GM18867 (cell line): ENCODE results near the gene OR5V1.
"Not testable (repeated sequence)": the region's sequence is repeated elsewhere in the genome, so short reads cannot be mapped to it uniquely, and the experiment has no call there.

Source experiments
- ATAC-seq: cut with Tn5 transposase; IDR thresholded peaks from one replicate; pipeline ENCODE4 v1.9.1; 2021; ENCODE audit warnings: mild to moderate bottlenecking, moderate library complexity; ENCODE audit not compliant: unreplicated experiment

The OR5V1 gene

DNA sequence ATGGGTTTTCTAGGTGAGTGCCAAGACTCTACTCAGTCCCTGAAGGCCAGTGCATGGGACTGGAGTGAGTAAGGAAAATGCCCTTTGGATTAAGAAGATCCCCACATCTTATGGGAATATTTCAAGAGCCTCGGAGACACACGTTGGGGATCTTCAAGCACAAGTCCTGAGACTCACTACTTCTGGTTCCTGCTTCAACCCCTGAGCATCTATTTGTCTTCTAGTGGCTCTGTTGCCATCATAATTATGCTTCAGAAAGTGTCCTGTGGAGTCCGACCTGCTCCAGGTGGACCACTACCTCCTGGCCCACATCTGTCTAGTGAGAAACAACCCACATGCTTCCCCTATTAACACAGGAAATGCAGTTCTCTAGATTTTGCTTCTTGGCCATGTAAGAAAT lies at the start of gene OR5V1:
TSS of gene OR5V1 (minus strand) at position 101 of the 400 bp plus-strand sequence. CDS start 12,670 bp downstream, outside the sequence.
- ATAC-seq: no peak

DNA sequence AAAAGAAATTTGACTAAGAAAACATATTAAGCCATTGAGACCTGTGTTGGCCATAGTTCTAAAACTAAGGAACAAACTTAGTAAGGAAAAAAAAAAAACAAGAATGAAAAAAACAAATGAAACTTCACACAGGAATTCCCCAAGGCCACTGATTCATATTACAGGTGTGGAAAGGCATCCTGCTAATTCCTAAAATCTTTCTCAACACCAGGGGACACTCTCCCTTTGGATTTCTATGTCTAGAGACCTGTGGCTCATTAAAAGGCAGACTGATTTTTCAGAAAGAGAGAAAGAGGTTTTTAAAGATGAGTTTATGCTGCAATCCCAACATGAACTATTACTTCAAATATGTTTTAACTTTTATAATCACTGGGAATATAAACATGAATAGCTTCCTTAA lies 45.9 kb upstream of the OR5V1 start, which contains the start of gene OR12D1:
TSS of gene OR12D1 (plus strand) at position 341 of the 400 bp plus-strand sequence.
- ATAC-seq: no peak

DNA sequence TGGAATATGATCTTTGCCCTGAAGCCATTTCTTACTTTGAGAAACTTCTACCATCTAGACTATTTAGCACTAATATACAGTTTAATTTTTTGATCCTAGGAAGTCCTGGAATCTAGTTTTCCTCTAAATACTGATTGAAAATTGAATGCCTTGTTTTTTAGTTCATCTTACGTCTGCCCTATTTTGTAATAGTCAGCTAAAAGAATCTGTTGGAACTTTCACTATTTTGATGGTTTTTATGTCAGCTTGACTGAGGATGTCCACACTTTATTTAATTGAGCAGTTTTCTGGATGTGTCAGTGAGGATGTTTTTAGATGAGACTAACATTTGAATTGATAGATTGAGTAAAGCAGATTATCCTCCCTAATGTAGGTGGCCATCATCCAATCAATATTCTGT lies 35.1 kb upstream of the OR5V1 start:
- ATAC-seq: no peak

DNA sequence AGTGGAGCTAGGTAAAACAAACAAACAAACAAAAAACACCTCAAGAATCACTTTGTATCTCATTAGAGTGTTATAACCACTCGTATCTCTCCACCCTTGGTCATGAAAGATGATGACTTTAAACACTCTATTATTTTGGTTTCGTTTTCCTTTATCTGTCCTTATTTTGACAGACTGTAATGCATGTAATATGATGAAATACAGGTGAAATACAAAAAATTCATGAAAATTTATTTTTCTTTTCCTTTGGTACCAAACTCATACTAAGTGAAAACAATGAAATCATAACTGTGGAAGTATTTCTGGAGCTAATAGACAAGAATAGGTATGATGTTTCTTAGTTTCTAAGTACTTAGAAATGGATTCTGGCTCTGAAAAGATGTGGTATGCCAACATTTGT lies 30.9 kb upstream of the OR5V1 start:
- ATAC-seq: no peak

DNA sequence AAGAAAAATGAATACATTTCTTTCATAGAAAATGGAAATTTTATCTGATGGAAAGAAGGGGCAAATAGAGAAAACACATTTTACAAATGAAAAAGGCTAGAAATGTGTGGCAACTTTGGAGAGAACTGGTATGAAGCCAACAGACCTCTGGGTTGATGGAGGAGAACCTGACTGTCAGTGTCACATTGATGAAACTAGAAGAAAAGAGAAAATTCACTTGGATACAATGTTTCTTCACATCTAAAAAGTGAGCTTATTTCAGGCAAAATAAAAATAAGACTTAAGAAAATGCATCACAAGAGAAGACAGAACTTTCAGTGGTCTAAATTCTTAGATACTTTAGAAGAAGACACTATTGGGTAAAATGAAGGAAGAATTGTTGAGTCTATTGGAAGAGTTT lies 26.7 kb upstream of the OR5V1 start, which contains the start of gene OR12D2:
TSS of gene OR12D2 (plus strand) at position 301 of the 400 bp plus-strand sequence. CDS start 1,069 bp downstream, outside the sequence.
- ATAC-seq: no peak

DNA sequence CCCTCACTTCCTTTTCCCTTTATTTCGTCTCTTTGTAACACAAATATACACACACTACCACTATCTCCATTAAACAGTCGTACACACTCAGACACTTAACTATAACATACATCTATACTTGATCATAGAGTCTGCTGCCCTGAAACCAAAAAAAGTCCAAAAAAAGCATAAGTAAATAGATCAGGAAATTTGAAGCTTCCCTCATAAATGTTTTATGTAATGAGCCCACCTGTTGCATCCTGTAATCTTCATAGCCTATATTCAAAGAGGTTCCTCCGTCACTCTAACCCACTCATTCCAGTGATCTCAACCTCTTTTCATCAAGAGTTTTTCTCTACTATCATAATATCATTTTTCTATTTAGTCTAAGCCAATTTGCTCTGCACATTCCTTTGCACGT lies 19.9 kb upstream of the OR5V1 start:
- no peak for ATAC-seq

DNA sequence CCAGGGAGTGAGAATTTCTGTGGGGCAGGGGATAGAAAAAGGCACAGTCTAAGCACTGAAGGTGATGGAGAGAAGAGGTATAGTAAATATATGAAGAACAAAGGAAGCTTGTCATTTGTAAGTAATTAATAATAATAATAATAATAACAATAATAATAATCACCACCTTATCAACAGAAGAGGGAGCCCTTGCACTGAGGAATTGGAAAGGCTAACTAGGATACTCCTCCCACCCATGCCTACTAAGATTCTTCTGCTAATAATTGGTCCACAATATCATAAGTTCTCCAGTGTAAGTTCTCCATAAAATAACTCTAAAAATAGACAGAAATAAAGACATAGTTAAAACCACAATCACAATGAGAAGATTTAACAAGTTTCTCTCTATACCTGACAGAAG lies 7.3 kb upstream of the OR5V1 start:
- no peak for ATAC-seq

DNA sequence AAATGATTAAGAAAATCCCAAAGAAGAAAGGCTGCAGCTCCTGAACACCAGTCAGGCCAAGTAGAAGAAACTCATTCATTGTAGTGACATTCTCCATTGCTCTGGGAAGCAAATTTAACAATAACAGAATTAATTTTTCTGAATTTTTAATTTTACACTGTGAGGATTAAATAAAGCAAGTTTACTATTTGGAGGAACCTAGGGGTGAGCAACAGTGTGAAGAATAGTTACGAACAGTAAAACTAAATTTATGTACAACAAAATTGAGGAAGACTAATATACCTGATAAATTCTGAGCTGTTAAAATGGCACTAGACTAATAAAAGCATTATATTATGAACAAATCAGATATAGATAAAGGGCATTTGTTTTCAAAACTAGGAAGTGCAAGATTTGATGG lies 6.5 kb upstream of the OR5V1 start, which contains the start of gene OR12D3:
TSS of gene OR12D3 (minus strand) at position 101 of the 400 bp plus-strand sequence. CDS start at position 97, 4 bp downstream.
- ATAC-seq: no peak

DNA sequence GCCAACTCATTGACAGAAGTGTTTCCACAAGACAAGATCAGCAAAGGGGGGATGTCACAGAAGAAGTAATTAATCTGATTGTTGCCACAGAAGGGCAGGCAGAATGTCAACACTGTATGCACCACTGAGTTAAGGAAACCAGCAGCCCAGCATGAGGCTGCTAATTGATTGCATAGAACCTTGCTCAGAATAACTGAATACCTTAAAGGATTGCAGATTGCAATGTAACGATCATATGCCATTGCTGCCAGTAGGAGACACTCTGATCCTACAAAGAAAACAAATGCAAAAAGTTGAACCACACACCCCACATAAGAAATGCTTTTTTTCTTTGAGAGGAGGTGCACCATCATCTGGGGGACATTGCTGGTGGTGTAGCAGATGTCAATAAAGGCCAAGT lies 13.1 kb downstream of the OR5V1 start:
- ATAC-seq: no peak

DNA sequence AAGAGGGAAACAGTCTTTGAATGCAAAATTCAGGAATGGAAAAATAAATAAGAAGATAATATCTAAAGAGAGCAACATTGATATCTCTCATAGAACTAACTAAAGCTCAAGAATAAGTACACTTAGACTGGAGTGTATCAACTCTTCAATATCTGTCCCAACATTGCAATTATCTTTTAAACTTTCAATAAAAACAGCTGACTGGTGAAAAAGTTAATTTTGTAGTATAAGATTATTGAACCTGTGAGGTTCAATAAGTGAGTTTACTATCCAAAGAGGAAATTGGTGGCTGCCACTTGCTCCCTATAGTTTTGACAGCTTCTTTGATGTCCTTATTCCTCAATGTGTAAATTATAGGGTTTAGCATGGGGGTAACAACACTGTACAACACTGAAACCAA lies 13.7 kb downstream of the OR5V1 start:
- ATAC-seq: no peak

DNA sequence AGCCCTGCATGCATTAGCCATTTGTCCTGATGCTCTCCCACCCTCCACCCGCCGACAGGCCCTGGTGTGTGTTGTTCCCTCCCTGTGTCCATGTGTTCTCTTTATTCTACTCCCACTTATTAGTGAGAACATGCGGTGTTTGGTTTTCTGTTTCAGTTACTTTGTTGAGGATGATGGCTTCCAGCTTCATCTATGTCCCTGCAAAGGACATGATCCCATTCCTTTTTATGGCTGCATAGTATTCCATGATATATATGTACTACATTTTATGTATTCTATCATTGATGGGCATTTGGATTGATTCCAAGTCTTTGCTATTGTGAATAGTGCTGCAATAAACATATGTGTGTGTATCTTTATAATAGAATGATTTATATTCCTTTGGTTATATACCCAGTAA lies 19.3 kb downstream of the OR5V1 start:
- ATAC-seq: not testable (repeated sequence)

DNA sequence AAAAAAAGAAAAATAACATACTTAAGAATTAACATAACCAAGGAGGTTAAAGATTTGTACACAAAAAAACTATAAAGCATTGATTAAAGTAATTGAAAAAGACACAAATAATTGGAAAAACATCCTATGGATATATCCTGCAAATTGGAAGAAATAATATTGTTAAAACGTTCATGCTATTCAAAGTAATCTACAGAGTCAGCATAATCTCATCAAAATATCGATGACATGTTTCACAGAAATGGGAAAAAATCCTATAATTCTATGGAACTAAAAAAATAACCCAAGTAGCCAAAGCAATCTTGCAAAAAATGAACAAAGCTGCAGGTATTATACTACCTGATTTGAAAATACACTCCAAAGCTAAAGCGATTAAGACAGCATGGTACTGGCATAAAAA lies 23.3 kb downstream of the OR5V1 start:
- no peak for ATAC-seq

DNA sequence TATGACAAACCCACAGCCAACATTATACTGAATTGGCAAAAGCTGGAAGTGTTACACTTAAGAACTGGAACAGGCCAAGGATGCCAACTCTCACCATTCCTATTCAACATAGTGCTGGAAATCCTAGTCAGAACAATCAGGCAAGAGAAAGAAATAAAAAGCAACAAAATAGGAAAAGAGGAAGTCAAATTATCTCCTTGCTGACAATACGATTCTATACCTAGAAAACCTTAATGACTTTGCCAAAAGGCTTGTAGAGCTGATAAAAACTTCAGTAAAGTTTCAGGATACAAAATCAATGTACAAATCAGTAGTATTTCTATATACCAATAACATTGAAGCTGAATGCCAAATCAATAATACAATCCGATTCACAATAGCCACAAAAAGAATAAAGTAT lies 32.4 kb downstream of the OR5V1 start:
- ATAC-seq: no peak

DNA sequence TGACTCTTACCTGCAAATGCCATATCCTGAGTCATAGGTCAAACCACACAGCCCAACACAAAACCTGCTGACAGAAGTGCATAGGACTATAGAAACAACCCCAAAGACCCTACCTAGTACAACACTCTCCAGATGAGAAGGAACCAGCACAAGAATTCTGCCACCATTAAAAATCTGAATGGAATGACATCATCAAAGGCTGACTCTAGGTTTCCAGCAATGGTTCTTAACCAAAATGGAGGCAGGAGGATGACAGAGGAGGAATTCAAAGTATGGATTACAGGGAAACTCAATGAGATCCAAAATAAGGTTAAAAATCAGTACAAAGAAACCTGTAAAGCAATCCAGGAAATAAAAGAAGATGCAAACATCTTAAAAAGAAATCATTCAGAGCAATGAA lies 36.0 kb downstream of the OR5V1 start:
- ATAC-seq: no peak

DNA sequence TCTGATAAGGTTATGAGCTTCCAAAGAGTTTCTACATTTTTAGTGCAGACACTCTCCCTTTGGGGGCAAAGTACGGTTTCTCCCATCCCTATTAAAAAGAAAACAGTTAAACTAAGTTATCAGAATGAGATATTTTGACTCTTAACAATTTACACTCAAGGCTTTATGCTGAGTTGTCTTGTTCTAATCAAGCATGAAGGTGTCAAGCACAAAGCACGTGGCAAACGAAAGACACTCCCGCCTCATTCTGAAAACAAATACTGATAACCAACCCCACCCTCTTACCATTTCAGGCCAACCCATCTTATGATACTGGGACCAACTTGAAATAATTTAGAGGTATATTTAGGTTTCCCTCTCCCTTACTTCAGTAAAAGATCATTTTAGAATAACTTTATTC lies 42.9 kb downstream of the OR5V1 start:
- no peak for ATAC-seq

DNA sequence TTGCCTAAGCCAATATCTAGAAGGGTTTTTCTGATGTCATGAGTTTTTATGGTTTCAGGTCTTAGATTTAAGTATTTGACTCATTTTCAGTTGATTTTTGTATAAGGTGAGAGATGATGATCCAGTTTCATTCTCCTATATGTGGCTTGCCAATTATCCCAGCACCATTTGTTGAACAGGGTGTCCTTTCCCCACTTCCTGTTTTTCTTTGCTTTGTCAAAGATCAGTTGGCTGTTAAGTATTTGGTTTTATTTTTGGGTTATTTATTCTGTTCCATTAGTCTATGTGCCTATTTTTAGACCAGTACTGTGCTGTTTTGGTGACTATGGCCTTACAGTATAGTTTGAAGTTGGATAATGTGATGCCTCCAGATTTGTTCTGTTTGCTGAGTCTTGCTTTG lies 45.3 kb downstream of the OR5V1 start:
- not testable (repeated sequence) for ATAC-seq

DNA sequence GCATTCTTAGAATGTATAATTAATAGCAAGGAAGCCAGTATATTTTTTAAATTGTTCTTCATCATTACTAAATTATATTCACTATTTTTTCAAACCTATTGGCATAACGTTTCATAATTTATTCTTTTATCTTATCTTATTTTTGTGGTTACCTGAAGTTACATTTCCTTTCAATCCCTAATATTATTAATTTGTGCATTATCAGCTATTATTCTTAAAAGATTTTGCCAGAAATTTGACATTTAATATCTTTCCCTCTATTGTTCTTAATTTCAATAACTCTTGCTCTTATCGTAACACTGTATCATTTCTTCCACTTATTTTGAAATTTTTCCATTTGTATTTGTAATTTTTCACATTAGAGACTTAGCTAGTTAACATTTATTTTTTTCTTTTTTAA lies 48.7 kb downstream of the OR5V1 start:
- no peak for ATAC-seq
